Measurements from ENCODE around the gene LCA5.
"Not testable (repeated sequence)": the region's sequence is repeated elsewhere in the genome, so short reads cannot be mapped to it uniquely, and the experiment has no call there.

LCA5 gene

GRCh38 chr6:79536585-79536953 lies 661 bp downstream of the LCA5 start:
- Histone ChIP-seq H3K36me3 (no peaks in the 10 kb centered on the region), H3K4me1 (peaks cover 0 to 8% (median 3%) of the 10 kb centered on the region in 4 donors), H3K27me3 (no peaks in the 10 kb centered on the region), H3K9me3 (no peaks in the 10 kb centered on the region), H3K27ac (peak overlapping the region; percentile 87 to 89), H3K4me3 (peak overlapping the region; percentile 74 to 83)
- intact Hi-C loops (cut with DNase I; ENCODE audit: low total_unique reads): no loop called here
- TF ChIP-seq, protein P1, sequence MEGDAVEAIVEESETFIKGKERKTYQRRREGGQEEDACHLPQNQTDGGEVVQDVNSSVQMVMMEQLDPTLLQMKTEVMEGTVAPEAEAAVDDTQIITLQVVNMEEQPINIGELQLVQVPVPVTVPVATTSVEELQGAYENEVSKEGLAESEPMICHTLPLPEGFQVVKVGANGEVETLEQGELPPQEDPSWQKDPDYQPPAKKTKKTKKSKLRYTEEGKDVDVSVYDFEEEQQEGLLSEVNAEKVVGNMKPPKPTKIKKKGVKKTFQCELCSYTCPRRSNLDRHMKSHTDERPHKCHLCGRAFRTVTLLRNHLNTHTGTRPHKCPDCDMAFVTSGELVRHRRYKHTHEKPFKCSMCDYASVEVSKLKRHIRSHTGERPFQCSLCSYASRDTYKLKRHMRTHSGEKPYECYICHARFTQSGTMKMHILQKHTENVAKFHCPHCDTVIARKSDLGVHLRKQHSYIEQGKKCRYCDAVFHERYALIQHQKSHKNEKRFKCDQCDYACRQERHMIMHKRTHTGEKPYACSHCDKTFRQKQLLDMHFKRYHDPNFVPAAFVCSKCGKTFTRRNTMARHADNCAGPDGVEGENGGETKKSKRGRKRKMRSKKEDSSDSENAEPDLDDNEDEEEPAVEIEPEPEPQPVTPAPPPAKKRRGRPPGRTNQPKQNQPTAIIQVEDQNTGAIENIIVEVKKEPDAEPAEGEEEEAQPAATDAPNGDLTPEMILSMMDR (IDR thresholded peaks at IDR 0.05): no peak
- peak; percentile 56 to 69 for DNase-seq

DNA sequence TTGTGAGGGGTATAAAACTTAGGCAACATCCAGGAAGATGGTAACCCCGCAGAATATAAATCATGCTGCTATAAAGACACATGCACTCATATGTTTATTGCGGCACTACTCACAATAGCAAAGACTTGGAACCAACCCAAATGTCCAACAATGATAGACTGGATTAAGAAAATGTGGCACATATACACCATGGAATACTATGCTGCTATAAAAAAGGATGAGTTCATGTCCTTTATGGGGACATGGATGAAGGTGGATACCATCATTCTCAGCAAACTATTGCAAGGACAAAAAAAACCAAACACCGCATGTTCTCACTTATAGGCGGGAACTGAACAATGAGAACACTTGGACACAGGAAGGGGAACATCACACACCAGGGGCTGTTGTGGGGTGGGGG lies 7.7 kb downstream of the LCA5 start:
- intact Hi-C loops (cut with DNase I; ENCODE audit: low total_unique reads): loop anchor here (5.0 kb wide), 1 partner anchor 302 kb away; no protein-coding TSS in a partner anchor
- H3K27ac ChIP-seq, H3K36me3 ChIP-seq, DNase-seq, H3K4me1 ChIP-seq, H3K9me3 ChIP-seq, H3K4me3 ChIP-seq, H3K27me3 ChIP-seq: not testable (repeated sequence)

- Histone ChIP-seq H3K4me3 (no peak overlapping the region), H3K4me1 (no peaks in the 10 kb centered on the region), H3K27ac (no peak overlapping the region), H3K9me3 (no peaks in the 10 kb centered on the region), H3K36me3 (no peaks in the 10 kb centered on the region), H3K27me3 (no peaks in the 10 kb centered on the region)
- intact Hi-C loops (cut with DNase I; ENCODE audit: low total_unique reads): loop anchor here (5.0 kb wide), 1 partner anchor 300 kb away; no protein-coding TSS in a partner anchor
- no peak for DNase-seq
- TF ChIP-seq, protein P1 (IDR thresholded peaks at IDR 0.05): no peak
These were observed 10.3 kb downstream of the LCA5 start for GRCh38 chr6:79526897-79527296.

DNA sequence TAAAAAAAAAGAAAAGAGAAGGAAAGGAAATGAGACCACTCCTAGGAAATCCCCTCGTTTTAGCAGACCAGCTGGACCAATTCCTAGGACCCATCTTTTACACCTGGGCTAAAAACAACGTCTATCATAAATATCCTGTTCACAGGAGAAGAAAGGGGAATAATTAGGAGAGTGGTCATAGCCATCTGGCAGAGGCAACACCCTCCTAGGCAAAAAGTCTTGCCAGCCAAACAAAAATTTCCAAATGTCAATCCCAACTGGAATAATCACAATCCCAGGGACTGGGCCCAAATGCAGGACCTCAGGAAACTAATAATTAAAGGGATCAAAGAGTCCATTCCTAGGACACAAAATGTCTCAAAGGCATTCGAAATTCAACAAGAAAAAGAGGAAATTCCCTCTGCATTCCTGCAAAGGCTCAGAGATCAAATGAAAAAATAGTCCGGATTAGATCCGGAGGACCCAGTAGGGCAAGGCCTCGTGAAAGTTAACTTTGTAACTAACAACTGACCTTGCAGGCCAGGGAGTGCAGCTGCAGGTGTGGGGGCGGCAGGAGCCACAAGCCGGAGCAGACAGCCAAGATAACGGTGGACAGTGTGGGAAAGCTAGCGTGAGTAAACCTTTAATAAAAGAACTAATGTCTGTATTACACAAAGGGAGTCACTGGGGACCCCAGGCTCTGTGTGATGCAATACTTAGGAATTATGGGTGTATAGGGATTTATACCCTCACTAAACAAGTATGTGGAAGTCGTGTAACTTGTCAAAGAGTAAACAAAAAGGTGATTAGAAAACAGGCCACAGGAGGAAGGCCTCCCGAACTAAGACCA lies 11.7 kb downstream of the LCA5 start:
- no peak overlapping the region for H3K4me3 ChIP-seq
- TF ChIP-seq, protein P1 (IDR thresholded peaks at IDR 0.05): no peak
- no peak overlapping the region for H3K27ac ChIP-seq
- no peaks in the 10 kb centered on the region for H3K9me3 ChIP-seq
- DNase-seq: no peak
- no peaks in the 10 kb centered on the region for H3K36me3 ChIP-seq
- H3K4me1 ChIP-seq: no peaks in the 10 kb centered on the region
- H3K27me3 ChIP-seq: no peaks in the 10 kb centered on the region
- intact Hi-C loops (cut with DNase I; ENCODE audit: low total_unique reads): loop anchor here (5.0 kb wide), 1 partner anchor 298 kb away; no protein-coding TSS in a partner anchor

GRCh38 chr6:79524065-79524464 lies 13.2 kb downstream of the LCA5 start:
- no peak overlapping the region for H3K4me3 ChIP-seq
- no peak for DNase-seq
- no peaks in the 10 kb centered on the region for H3K36me3 ChIP-seq
- TF ChIP-seq, protein P1 (IDR thresholded peaks at IDR 0.05): no peak
- no peak overlapping the region for H3K27ac ChIP-seq
- H3K27me3 ChIP-seq: no peaks in the 10 kb centered on the region
- intact Hi-C loops (cut with DNase I; ENCODE audit: low total_unique reads): no loop called here
- no peaks in the 10 kb centered on the region for H3K9me3 ChIP-seq
- no peaks in the 10 kb centered on the region for H3K4me1 ChIP-seq

DNA sequence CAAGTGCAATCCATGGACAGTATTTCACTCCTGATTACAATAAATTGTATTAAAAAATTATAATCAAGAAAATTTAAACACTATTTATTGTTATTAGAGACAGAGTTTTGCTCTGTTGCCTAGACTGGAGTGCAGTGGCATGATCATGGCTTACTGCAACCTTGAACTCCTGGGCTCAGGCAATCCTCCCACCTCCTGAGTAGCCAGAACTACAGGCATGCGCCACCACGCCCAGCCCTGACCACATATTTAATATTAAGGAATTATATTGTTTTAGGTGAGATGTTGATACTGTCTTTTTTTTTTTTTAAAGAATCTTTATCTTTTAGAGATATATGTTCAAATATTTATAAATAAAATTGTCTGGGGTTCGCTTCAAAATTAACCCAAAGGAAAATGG lies 14.6 kb downstream of the LCA5 start:
- no peaks in the 10 kb centered on the region for H3K9me3 ChIP-seq
- TF ChIP-seq, protein P1 (IDR thresholded peaks at IDR 0.05): no peak
- H3K27ac ChIP-seq: no peak overlapping the region
- intact Hi-C loops (cut with DNase I; ENCODE audit: low total_unique reads): no loop called here
- H3K27me3 ChIP-seq: no peaks in the 10 kb centered on the region
- H3K36me3 ChIP-seq: peaks cover 0 to 5% (median 0%) of the 10 kb centered on the region in 3 donors
- H3K4me1 ChIP-seq: no peaks in the 10 kb centered on the region
- DNase-seq: no peak
- no peak overlapping the region for H3K4me3 ChIP-seq
